Measurements from ENCODE around the gene DDX31.

Gene DDX31

GRCh38 chr9:132632413-132633129, 37.2 kb downstream of the DDX31 start:
- FAIRE-seq = no peak

GRCh38 chr9:132631685-132632084, 38.1 kb downstream of the DDX31 start:
- FAIRE-seq = no peak

- no peak for FAIRE-seq
Observed at GRCh38 chr9:132631280-132631679, 38.5 kb downstream of the DDX31 start.

- no peak for FAIRE-seq
Observed at GRCh38 chr9:132630811-132631210, 39.0 kb downstream of the DDX31 start.

- no peak for FAIRE-seq
Observed at GRCh38 chr9:132630116-132630515, 39.7 kb downstream of the DDX31 start.

GRCh38 chr9:132628746-132629145, 41.0 kb downstream of the DDX31 start:
- FAIRE-seq = no peak

- FAIRE-seq = no peak
Observed at GRCh38 chr9:132627594-132627993, 42.2 kb downstream of the DDX31 start.

- FAIRE-seq = no peak
Observed at GRCh38 chr9:132627106-132627505, 42.7 kb downstream of the DDX31 start.

- FAIRE-seq = no peak
Observed at GRCh38 chr9:132626285-132626684, 43.5 kb downstream of the DDX31 start.

GRCh38 chr9:132622159-132622558, 47.6 kb downstream of the DDX31 start:
- FAIRE-seq = no peak

- FAIRE-seq = no peak
Observed at GRCh38 chr9:132616725-132617124, 53.1 kb downstream of the DDX31 start.

GRCh38 chr9:132615774-132616173, 54.0 kb downstream of the DDX31 start:
- FAIRE-seq = no peak

- no peak for FAIRE-seq
Observed at GRCh38 chr9:132614324-132614723, 55.5 kb downstream of the DDX31 start.

- FAIRE-seq = no peak
Observed at GRCh38 chr9:132610661-132611060, 59.1 kb downstream of the DDX31 start.

- no peak for FAIRE-seq
Observed at GRCh38 chr9:132609829-132610228, 60.0 kb downstream of the DDX31 start.

GRCh38 chr9:132609184-132609583, 60.6 kb downstream of the DDX31 start:
- FAIRE-seq = no peak

GRCh38 chr9:132606066-132606465, 63.7 kb downstream of the DDX31 start:
- FAIRE-seq = no peak

- FAIRE-seq = no peak
Observed at GRCh38 chr9:132605387-132605786, 64.4 kb downstream of the DDX31 start.

- no peak for FAIRE-seq
Observed at GRCh38 chr9:132602207-132602606, 67.6 kb downstream of the DDX31 start.

GRCh38 chr9:132600326-132600984, 69.3 kb downstream of the DDX31 start:
- FAIRE-seq = no peak

GRCh38 chr9:132597073-132597775, 72.6 kb downstream of the DDX31 start:
- FAIRE-seq = no peak

- no peak for FAIRE-seq
Observed at GRCh38 chr9:132596200-132596599, 73.6 kb downstream of the DDX31 start.

- FAIRE-seq = no peak
Observed at GRCh38 chr9:132595319-132595718, 74.5 kb downstream of the DDX31 start.

GRCh38 chr9:132594412-132594811, 75.4 kb downstream of the DDX31 start:
- no peak for FAIRE-seq
